ENCODE data around the gene CEPT1. TPM values are rescaled to one million over a fixed set of nuclear protein-coding genes. Genes with fewer than 3 reads are reported as not detected.

CEPT1 gene
- total RNA-seq, 1 experiment from 2014 or later, result 45.4 TPM

- H3K4me3 ChIP-seq, result no peak overlapping the region
- H3K36me3 ChIP-seq, result peaks cover 29% of the 10 kb centered on the region
- H3K27ac ChIP-seq, result no peak overlapping the region
- H3K27me3 ChIP-seq (replicated peaks), result no peaks in the 10 kb centered on the region
- DNase-seq (ENCODE audit: low read depth in 1 of 2, low spot score in 2 of 2), result no peak
- no peaks in the 10 kb centered on the region for H3K9me3 ChIP-seq (replicated peaks)
- no peaks in the 10 kb centered on the region for H3K4me1 ChIP-seq (replicated peaks)
Measured at GRCh38 chr1:111162488-111162880, 22.5 kb downstream of the CEPT1 start.

- Histone ChIP-seq H3K36me3 (peaks cover 29% of the 10 kb centered on the region), H3K27ac (no peak overlapping the region), H3K9me3 (replicated peaks) (no peaks in the 10 kb centered on the region), H3K27me3 (replicated peaks) (no peaks in the 10 kb centered on the region), H3K4me1 (replicated peaks) (no peaks in the 10 kb centered on the region), H3K4me3 (no peak overlapping the region)
- DNase-seq (ENCODE audit: low read depth in 1 of 2, low spot score in 2 of 2), result no peak
Measured at GRCh38 chr1:111163363-111163762, 23.3 kb downstream of the CEPT1 start.

- no peak overlapping the region for H3K4me3 ChIP-seq
- H3K4me1 ChIP-seq (replicated peaks), result no peaks in the 10 kb centered on the region
- no peaks in the 10 kb centered on the region for H3K27me3 ChIP-seq (replicated peaks)
- DNase-seq (ENCODE audit: low read depth in 1 of 2, low spot score in 2 of 2), result no peak
- H3K27ac ChIP-seq, result no peak overlapping the region
- H3K9me3 ChIP-seq (replicated peaks), result no peaks in the 10 kb centered on the region
- H3K36me3 ChIP-seq, result peaks cover 33% of the 10 kb centered on the region
Measured at GRCh38 chr1:111164151-111164550, 24.1 kb downstream of the CEPT1 start.

GRCh38 chr1:111172463-111172862 lies 32.4 kb downstream of the CEPT1 start:
- H3K9me3 ChIP-seq (replicated peaks), result no peaks in the 10 kb centered on the region
- H3K4me3 ChIP-seq, result no peak overlapping the region
- H3K4me1 ChIP-seq (replicated peaks), result no peaks in the 10 kb centered on the region
- H3K27me3 ChIP-seq (replicated peaks), result no peaks in the 10 kb centered on the region
- no peak overlapping the region for H3K27ac ChIP-seq
- no peak for DNase-seq (ENCODE audit: low read depth in 1 of 2, low spot score in 2 of 2)
- H3K36me3 ChIP-seq, result peaks cover 22% of the 10 kb centered on the region

- Histone ChIP-seq H3K4me1 (replicated peaks) (no peaks in the 10 kb centered on the region), H3K4me3 (no peak overlapping the region), H3K27ac (no peak overlapping the region), H3K9me3 (replicated peaks) (no peaks in the 10 kb centered on the region), H3K36me3 (peaks cover 13% of the 10 kb centered on the region; the same call in 1 of the 2 replicates), H3K27me3 (replicated peaks) (no peaks in the 10 kb centered on the region)
- no peak for DNase-seq (ENCODE audit: low read depth in 1 of 2, low spot score in 2 of 2)
Measured at GRCh38 chr1:111174070-111174469, 34.0 kb downstream of the CEPT1 start.

- DNase-seq (ENCODE audit: low read depth in 1 of 2, low spot score in 2 of 2), result no peak
- H3K27me3 ChIP-seq (replicated peaks), result no peaks in the 10 kb centered on the region
- H3K9me3 ChIP-seq (replicated peaks), result no peaks in the 10 kb centered on the region
- no peak overlapping the region for H3K4me3 ChIP-seq
- H3K4me1 ChIP-seq (replicated peaks), result no peaks in the 10 kb centered on the region
- H3K27ac ChIP-seq, result no peak overlapping the region
- H3K36me3 ChIP-seq, result peaks cover 13% of the 10 kb centered on the region; the same call in 1 of the 2 replicates
Measured at GRCh38 chr1:111175349-111175748, 35.3 kb downstream of the CEPT1 start.

GRCh38 chr1:111176678-111177077 lies 36.7 kb downstream of the CEPT1 start:
- H3K9me3 ChIP-seq (replicated peaks), result no peaks in the 10 kb centered on the region

GRCh38 chr1:111179968-111180533 lies 40.0 kb downstream of the CEPT1 start:
- H3K9me3 ChIP-seq (replicated peaks), result no peaks in the 10 kb centered on the region
- no peak overlapping the region for H3K4me3 ChIP-seq
- no peak for DNase-seq (ENCODE audit: low read depth in 1 of 2, low spot score in 2 of 2)
- peaks cover 20% of the 10 kb centered on the region; the same call in 1 of the 2 replicates for H3K36me3 ChIP-seq
- H3K4me1 ChIP-seq (replicated peaks), result no peaks in the 10 kb centered on the region
- H3K27me3 ChIP-seq (replicated peaks), result no peaks in the 10 kb centered on the region
- no peak overlapping the region for H3K27ac ChIP-seq

More at GRCh38 chr1:111176678-111177077, 36.7 kb downstream of the CEPT1 start:
- Histone ChIP-seq H3K27me3 (replicated peaks) (no peaks in the 10 kb centered on the region), H3K27ac (no peak overlapping the region), H3K4me1 (replicated peaks) (no peaks in the 10 kb centered on the region), H3K4me3 (no peak overlapping the region), H3K36me3 (peaks cover 13% of the 10 kb centered on the region; the same call in 1 of the 2 replicates)
- DNase-seq (ENCODE audit: low read depth in 1 of 2, low spot score in 2 of 2), result no peak

- Histone ChIP-seq H3K4me1 (replicated peaks) (no peaks in the 10 kb centered on the region), H3K27ac (no peak overlapping the region), H3K9me3 (replicated peaks) (no peaks in the 10 kb centered on the region), H3K27me3 (replicated peaks) (no peaks in the 10 kb centered on the region), H3K36me3 (peaks cover 28% of the 10 kb centered on the region), H3K4me3 (no peak overlapping the region)
- DNase-seq (ENCODE audit: low read depth in 1 of 2, low spot score in 2 of 2), result no peak
Measured at GRCh38 chr1:111182052-111182451, 42.0 kb downstream of the CEPT1 start.

- no peak for DNase-seq (ENCODE audit: low read depth in 1 of 2, low spot score in 2 of 2)
- Histone ChIP-seq H3K36me3 (peaks cover 31% of the 10 kb centered on the region), H3K27me3 (replicated peaks) (no peaks in the 10 kb centered on the region), H3K4me1 (replicated peaks) (no peaks in the 10 kb centered on the region), H3K4me3 (no peak overlapping the region), H3K27ac (no peak overlapping the region), H3K9me3 (replicated peaks) (no peaks in the 10 kb centered on the region)
Measured at GRCh38 chr1:111183308-111184069, 43.5 kb downstream of the CEPT1 start.

- no peak for DNase-seq (ENCODE audit: low read depth in 1 of 2, low spot score in 2 of 2)
- Histone ChIP-seq H3K4me3 (no peak overlapping the region), H3K4me1 (replicated peaks) (no peaks in the 10 kb centered on the region), H3K27ac (no peak overlapping the region), H3K9me3 (replicated peaks) (no peaks in the 10 kb centered on the region), H3K27me3 (replicated peaks) (no peaks in the 10 kb centered on the region), H3K36me3 (peaks cover 31% of the 10 kb centered on the region)
Measured at GRCh38 chr1:111184663-111185062, 44.6 kb downstream of the CEPT1 start.

GRCh38 chr1:111190931-111191451 lies 51.0 kb downstream of the CEPT1 start:
- Histone ChIP-seq H3K27me3 (replicated peaks) (no peaks in the 10 kb centered on the region), H3K4me1 (replicated peaks) (no peaks in the 10 kb centered on the region), H3K36me3 (peaks cover 11% of the 10 kb centered on the region), H3K4me3 (no peak overlapping the region), H3K27ac (no peak overlapping the region), H3K9me3 (replicated peaks) (no peaks in the 10 kb centered on the region)
- DNase-seq (ENCODE audit: low read depth in 1 of 2, low spot score in 2 of 2), result no peak

- no peaks in the 10 kb centered on the region for H3K27me3 ChIP-seq (replicated peaks)
- no peak overlapping the region for H3K4me3 ChIP-seq
- H3K36me3 ChIP-seq, result peaks cover 8% of the 10 kb centered on the region
- DNase-seq (ENCODE audit: low read depth in 1 of 2, low spot score in 2 of 2), result no peak
- no peaks in the 10 kb centered on the region for H3K9me3 ChIP-seq (replicated peaks)
- H3K4me1 ChIP-seq (replicated peaks), result no peaks in the 10 kb centered on the region
- no peak overlapping the region for H3K27ac ChIP-seq
Measured at GRCh38 chr1:111191496-111191895, 51.5 kb downstream of the CEPT1 start.

- no peaks in the 10 kb centered on the region for H3K4me1 ChIP-seq (replicated peaks)
- no peak for DNase-seq (ENCODE audit: low read depth in 1 of 2, low spot score in 2 of 2)
- no peak overlapping the region for H3K27ac ChIP-seq
- H3K4me3 ChIP-seq, result no peak overlapping the region
- H3K27me3 ChIP-seq (replicated peaks), result no peaks in the 10 kb centered on the region
- H3K9me3 ChIP-seq (replicated peaks), result no peaks in the 10 kb centered on the region
- H3K36me3 ChIP-seq, result peaks cover 2% of the 10 kb centered on the region
Measured at GRCh38 chr1:111192074-111192473, 52.1 kb downstream of the CEPT1 start.

All from SJSA1 (cell line).